ENCODE measurements around the gene EDA.

The EDA gene

DNA sequence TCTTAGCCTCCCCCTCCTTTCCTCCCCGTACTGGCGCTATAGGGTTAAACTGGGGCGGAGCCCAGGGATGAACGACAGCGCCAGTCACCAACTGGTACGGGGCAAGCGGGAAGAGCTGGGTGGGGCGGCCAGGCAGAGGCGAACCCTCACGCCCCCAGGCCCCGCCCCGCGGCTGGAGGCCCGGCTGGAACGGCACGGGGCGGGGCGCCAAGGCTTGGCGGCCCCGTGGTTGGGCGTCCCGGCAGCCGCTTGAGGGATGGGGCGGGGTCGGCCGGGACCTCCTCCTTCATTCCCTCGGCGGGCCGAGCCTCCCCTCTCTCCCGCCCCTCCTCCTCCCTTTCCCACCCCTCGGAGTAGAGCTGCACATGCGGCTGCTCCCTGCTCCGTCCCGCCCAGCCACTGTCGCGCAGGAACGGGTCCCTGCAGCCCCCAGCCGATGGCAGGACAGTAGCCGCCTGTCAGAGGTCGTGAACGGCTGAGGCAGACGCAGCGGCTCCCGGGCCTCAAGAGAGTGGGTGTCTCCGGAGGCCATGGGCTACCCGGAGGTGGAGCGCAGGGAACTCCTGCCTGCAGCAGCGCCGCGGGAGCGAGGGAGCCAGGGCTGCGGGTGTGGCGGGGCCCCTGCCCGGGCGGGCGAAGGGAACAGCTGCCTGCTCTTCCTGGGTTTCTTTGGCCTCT is at the start of gene EDA:
Gene EDA (plus strand): TSS at position 335 of the 678 bp plus-strand sequence.
- H3K4me3 ChIP-seq (ENCODE audit: low read depth, low read length) = peak within 1 kb of the TSS; percentile 48

- H3K4me3 ChIP-seq (ENCODE audit: low read depth, low read length) = no peak overlapping the region
These were observed 47.1 kb upstream of the EDA start for GRCh38 chrX:69568828-69569227.

DNA sequence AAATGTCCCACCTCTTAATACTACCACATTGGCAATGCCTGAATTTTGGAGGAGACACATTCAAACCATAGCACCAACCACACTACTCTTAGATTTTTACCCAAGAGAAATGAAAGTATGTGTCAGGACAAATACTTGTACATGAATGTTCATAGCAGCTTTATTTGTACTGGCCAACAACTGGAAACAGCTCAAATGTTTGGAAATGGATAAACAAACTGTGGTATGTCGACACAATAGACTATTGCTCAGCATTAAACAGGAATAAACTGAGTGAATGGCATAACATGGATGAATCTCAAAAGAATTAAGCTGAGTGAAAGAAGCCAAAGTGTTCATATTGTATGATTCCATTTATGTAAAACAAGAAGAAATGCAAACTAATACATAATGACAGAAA is 18.5 kb upstream of the EDA start:
- no peak overlapping the region for H3K4me3 ChIP-seq (ENCODE audit: low read depth, low read length)

DNA sequence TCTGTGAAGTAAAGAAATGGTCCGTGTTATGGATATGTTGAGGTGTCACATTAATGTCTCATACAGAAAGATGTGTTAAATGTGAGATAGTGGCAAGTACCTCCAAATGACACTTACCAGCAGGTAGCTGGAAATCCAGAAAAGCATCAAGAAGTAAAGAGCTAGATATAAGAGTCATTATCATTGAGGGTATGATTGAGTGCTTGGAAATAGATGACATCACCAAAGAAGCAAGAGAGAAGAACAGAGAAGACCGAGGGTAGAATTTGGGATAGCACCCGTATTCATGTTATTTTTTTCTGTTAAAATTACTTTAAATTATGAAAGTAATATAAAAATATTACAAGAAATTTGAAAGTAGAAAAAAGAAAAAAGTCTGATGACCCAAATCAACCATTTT is 15.7 kb upstream of the EDA start:
- no peak overlapping the region for H3K4me3 ChIP-seq (ENCODE audit: low read depth, low read length)

DNA sequence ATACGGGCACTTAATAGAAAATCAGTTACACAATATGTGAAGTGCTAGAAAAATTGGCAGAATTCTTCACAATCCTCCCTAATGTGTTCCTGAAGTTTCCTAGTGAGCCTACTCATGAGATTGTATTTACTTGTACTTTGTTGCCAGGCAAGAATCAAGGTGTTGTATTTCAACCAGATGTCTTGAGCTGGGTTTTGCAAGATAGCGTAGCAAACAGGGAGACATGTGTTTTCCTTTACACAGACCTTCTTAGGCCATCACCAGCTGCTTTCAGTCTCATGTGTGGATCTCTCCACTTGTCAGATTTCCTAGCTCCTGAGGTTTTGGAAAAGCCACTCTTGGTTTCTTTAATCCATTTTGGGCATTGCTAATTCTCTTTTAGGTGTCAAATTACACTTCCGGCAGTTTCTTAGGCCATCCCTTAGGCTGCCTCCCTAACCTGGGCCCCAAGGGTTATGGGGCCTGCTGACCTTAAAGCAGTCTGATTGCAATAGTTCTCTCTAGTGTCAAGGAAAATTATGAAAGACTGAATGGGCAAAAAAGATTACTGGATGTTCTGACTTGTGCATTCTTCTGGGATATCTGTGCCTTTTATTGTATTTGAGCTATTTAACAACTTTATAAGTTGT is 12.2 kb upstream of the EDA start:
- H3K4me3 ChIP-seq (ENCODE audit: low read depth, low read length) = no peak overlapping the region

DNA sequence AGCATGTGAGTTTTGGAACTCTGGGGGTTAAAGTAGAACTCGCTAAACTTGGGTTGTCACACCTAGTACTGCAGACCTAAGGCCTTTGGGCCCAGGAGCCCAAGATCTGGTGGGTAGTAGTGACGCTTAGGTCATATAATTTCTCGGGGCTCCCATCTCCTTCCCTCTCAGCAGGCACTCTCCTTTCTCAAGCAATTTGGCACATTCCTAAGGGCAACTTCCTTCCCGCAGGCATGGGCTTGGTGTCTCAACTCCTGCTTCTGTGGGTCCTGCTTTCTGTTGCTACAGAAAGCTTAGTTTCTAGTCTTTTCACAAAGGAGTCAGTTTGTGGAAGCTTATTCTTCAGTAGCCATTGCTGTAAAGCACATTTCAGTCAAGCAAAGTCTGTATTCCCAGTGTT is 10.4 kb upstream of the EDA start:
- H3K4me3 ChIP-seq (ENCODE audit: low read depth, low read length) = no peak overlapping the region

GRCh38 chrX:69607616-69608015 is 8.3 kb upstream of the EDA start:
- H3K4me3 ChIP-seq (ENCODE audit: low read depth, low read length) = no peak overlapping the region

DNA sequence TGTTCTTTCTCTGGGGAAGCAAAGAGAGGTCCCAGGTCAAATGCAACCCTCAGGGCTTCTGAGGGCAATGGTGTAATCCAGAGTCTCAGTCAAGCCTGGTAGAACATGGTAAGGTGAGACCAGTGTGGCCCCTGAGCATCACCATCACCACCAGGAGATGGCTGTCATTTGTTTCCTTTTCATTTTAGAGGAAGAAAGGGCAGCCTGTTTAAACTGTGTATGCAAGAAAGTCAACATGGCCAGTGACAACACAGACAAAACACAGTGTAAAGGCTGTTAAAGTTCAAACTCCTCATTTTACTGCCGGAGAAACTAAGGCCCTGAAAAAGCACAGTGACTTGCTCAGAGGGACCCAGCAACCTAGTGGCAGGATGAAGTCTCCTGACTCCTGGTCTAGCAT is 2.0 kb upstream of the EDA start:
- H3K4me3 ChIP-seq (ENCODE audit: low read depth, low read length) = no peak overlapping the region

- H3K4me3 ChIP-seq (ENCODE audit: low read depth, low read length) = no peak overlapping the region
These were observed 1.0 kb upstream of the EDA start for GRCh38 chrX:69614886-69615285.

DNA sequence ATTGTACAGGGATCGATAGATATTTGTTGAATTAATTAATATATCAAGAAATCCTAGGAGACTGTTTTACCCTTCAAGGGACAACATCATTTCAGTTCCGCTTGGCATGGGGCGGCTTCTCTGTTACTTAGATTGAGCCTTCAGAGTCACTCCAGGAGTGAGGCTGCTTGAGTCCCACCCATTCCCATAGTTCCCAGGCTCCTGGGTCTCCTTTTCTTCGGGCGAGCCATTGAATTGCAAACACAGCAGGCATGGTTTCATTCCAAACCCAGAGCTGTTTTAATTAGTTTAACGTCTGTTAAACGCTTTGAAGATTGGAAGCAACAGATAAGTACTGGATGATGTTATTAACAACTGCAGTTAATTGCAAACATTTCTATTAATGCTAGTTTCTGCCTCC is 571 bp upstream of the EDA start:
- no peak overlapping the region for H3K4me3 ChIP-seq (ENCODE audit: low read depth, low read length)

DNA sequence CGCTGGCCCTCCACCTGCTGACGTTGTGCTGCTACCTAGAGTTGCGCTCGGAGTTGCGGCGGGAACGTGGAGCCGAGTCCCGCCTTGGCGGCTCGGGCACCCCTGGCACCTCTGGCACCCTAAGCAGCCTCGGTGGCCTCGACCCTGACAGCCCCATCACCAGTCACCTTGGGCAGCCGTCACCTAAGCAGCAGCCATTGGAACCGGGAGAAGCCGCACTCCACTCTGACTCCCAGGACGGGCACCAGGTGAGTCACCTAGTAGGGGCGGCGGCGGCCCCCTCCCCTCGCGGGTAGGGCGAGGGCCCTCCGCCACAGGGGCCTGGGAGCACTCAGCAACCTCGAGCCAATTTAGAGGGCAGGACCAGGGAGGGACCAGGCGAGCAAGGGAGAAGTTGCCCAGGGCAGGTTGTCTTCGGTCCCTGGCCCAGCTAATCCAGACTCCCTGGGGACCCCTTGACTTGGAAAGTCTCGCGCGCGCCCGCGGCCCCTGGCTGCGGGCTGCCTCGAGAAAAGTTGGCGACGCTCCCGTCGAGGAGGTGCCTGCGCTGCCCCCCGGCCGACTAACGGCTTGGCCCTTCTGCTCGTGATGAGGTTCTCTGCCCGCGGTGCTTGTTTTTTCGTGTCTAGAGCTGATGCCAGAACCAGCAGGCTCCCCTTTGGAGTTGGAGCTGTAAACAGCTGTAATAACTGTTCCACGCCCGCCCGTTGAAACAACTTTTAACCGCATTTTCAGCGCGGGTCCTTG is 717 bp downstream of the EDA start:
- H3K4me3 ChIP-seq (ENCODE audit: low read depth, low read length) = peak overlapping the region; percentile 48

DNA sequence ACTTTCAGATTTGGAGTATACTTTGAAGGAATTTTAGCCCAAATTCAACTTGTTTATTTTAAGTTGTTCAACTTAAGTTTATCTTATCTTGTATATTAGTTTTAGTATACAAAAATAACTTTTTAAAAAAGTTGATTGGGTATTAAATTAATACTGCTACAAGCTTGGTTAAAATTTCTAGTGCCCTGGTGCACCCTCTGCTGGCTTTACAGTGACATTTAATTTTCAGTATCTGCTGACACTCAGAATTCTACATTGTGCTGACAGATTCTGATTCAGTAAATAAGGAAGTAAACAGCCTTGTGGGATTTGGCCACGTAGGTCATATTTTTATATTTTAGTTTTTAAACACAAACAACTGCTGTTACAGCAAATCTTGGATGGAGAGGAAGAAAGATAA is 2.9 kb downstream of the EDA start:
- no peak overlapping the region for H3K4me3 ChIP-seq (ENCODE audit: low read depth, low read length)

DNA sequence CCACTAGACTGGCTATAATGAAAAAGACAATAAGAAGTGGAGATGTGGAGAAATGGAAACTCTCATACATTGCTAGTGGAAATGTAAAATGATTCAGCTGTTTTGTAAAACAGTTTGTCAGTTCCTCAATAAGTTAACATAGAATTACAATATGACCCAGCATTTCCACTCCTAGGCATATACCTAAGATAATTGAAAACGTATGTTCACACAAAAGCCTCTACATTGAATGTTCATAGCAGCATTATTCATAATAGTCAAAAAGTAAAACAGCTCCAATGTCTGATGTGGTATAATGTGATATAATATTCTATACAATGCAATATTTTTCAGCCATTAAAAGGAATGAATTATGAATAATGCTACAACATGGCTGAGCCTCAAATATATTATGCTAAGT is 10.2 kb downstream of the EDA start:
- H3K4me3 ChIP-seq (ENCODE audit: low read depth, low read length) = no peak overlapping the region

GRCh38 chrX:69627744-69628143 is 11.8 kb downstream of the EDA start:
- no peak overlapping the region for H3K4me3 ChIP-seq (ENCODE audit: low read depth, low read length)

GRCh38 chrX:69630147-69630546 is 14.2 kb downstream of the EDA start:
- H3K4me3 ChIP-seq (ENCODE audit: low read depth, low read length) = no peak overlapping the region

DNA sequence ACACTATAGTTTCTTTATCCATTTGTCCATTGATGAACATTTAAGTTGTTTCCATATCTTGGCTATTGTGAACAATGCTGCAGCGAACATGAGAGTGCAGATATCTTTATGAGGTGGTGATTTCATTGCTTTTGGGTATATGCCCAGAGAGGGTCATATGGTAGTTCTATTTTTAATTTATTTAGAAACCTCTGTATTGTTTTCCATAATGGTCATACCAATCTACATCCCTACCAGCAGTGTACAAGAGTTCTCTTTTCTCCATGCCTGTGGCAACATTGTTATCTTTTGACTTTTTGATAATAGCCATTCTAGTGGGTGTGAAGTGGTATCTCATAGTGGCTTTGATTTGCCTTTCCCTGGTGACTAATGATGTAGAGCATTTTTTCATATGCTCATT is 48.8 kb downstream of the EDA start:
- no peak overlapping the region for H3K4me3 ChIP-seq (ENCODE audit: low read depth, low read length)

GRCh38 chrX:69670001-69670555 is 54.2 kb downstream of the EDA start:
- H3K4me3 ChIP-seq (ENCODE audit: low read depth, low read length) = no peak overlapping the region

DNA sequence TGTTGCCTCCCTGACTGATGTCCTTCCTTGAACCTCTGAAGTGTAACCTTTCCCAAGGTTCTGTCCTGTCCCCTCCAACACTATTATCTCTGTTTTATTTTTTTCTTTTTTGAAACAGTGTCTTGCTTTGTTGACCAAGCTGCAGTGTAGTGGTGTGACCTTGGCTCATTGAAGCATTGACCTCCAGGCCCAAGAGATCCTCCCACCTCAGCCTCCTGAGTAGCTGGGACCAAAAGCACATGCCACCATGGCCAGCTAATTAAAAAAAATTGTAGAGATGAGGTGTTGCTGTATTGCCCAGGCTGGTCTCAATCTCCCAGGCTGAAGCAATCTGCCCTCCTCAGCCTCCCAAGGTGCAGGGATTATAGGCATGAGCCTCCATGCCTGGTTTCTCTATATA is 59.0 kb downstream of the EDA start:
- no peak overlapping the region for H3K4me3 ChIP-seq (ENCODE audit: low read depth, low read length)

GRCh38 chrX:69705818-69706217 is 89.9 kb downstream of the EDA start:
- no peak overlapping the region for H3K4me3 ChIP-seq (ENCODE audit: low read depth, low read length)

DNA sequence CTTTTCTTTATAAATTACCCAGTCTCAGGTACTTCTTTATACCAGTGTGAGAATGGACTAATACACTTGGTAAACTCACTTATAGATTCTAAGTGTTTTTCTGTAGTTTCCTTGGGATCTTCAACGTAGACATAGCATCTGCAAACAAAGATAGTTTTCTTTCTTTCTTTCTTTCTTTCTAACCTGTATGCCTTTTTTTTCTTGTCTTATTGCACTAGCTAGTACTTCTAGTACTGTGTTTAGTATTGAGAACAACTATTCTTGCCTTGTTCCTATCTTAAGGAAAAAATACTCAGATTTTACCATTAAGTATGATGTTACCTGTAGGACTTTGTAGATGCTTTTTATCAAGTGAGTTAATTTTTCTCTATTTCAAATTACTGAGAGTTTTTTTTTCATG is 102.2 kb downstream of the EDA start:
- H3K4me3 ChIP-seq (ENCODE audit: low read depth, low read length) = no peak overlapping the region

DNA sequence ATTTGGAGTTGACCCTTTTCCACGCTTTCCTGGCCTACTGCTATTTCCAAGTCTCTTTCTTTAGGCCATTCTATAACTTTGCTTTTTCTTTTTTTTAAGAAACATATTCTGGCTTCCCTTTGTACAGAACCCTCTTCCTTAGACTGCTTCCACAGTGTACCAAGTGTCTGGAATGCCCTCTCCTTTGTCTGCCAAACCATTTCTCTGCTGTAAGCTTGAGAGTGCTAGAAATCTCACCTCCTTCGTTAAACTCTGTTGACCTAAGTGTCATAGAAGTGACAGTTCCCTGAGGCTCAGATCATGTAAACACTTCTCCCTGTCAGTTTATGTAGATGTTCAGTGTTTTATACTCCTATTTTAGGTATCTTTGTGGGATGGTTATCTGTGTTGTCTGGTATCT is 108.4 kb downstream of the EDA start:
- no peak overlapping the region for H3K4me3 ChIP-seq (ENCODE audit: low read depth, low read length)

GRCh38 chrX:69740317-69740716 is 124.4 kb downstream of the EDA start:
- no peak overlapping the region for H3K4me3 ChIP-seq (ENCODE audit: low read depth, low read length)

Data from iPS-11a (cell line).